HG03460 (cell line): Measurements from ENCODE around the gene AFF3.
"Not testable (repeated sequence)": the region's sequence is repeated elsewhere in the genome, so short reads cannot be mapped to it uniquely, and the experiment has no call there.

Source experiments
- ATAC-seq: cut with Tn5 transposase; IDR thresholded peaks from one replicate; pipeline ENCODE4 v1.9.1; 2021; ENCODE audit not compliant: unreplicated experiment

The AFF3 gene

GRCh38 chr2:100142393-100142792 is at the start of gene AFF3:
AFF3 (minus strand) TSS chr2:100142590; CDS start chr2:100104454, 38,136 bp downstream.
- peak; percentile 97 for ATAC-seq

DNA sequence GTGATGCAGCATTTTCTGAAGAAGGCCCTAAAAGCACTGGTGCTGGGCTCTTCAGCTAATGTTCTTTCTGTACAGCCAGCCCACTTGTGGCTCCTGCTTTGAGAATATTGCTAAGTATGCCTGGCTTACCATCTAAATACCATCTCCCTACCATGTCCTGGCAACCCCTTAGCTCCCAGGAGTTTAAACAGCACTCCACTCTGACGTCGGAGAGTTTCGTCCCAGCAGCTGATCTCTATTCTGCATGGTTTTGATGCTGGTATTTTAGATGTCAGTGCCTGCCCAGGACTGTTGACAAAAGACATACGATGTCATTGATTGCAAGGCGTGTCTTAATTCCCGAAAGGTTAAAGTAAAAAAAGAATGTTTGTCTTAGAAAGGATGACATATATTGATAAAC is 47.0 kb upstream of the AFF3 start:
- no peak for ATAC-seq

GRCh38 chr2:100188326-100188725 is 45.9 kb upstream of the AFF3 start:
- no peak for ATAC-seq

GRCh38 chr2:100186126-100186525 is 43.7 kb upstream of the AFF3 start:
- ATAC-seq, result no peak

DNA sequence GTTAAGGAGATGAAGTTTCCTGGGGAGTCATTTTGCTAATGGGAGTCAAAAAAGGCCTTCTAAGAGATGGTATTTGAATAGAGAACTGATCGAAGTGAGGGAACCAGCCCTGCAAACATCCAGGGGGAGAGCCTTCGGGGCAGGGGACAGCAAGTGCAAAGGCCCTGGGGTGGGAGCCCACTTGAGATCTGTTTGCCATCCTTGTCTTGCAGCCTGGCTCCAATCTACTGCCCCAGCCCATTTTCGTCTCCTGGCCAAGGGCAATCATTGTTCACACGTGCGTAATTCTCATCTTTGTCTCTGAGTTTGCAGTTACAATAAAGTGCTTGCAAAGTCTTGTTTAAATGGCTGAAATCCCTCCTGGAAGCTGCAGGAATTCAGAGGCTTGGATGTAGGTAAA is 43.1 kb upstream of the AFF3 start:
- ATAC-seq, result no peak

GRCh38 chr2:100185105-100185504 is 42.7 kb upstream of the AFF3 start:
- ATAC-seq, result no peak

- no peak for ATAC-seq
These were observed 41.8 kb upstream of the AFF3 start for GRCh38 chr2:100184055-100184737.

DNA sequence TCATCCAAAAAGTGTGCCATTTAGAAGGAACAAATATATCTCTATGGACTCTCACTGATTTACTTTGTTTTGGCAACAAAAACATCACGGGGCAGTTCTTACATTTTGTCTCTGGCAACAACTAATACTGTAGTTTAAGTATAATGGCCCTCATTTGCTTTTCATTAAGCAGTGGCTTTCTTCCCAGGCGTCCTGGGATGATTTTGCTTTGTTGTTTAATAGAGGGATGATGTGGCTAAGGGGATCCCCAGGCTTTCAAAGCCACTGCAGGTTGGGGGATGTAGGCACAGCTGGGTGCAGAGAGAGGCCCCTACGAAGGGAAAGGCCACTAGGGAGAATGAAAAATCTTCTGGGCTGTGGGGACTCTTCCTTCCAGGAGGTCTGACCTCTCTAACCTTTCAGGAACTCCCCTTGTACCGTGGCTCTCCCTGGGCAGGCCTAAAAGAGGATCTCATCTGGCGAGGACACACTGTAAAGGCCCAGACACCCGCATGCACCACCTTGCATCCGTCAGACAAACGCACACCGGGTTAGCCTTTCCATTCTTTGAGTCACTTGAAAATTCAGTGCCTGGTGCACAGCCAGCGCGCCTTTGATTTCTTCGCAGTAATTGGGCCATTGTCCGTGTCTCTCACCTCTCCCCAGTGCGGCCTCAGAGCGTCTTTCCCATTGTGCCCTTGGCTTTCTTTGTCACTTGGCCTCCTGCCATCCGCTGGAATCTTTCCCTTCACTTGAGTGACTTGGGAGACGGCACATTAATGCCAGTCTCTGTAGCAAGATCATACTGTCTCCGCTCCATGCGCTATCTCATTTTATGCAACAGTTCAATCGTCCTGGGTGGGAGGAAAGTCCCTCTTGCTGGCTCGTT is 40.3 kb upstream of the AFF3 start:
- ATAC-seq, result no peak

- ATAC-seq, result no peak
These were observed 38.1 kb upstream of the AFF3 start for GRCh38 chr2:100180503-100180902.

DNA sequence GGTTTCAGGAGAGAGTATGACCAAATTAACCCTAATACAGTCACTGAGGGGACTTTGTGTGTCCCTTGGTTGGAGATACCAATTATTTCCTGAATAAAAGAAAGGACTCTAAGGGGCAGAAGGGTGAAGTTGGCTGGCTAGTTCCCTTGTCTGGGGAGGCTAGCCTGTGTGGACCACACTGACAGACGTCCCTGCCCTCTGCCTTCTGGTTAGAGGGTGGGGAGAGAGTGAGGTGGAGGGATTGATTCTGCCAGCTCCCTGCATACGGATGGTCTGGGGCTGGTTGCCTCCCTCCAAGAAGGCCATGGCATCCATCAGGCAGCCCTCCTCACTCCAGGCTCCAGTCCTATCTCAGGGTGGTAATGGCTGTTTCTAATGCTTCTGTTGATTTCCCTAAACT is 37.4 kb upstream of the AFF3 start:
- no peak for ATAC-seq

DNA sequence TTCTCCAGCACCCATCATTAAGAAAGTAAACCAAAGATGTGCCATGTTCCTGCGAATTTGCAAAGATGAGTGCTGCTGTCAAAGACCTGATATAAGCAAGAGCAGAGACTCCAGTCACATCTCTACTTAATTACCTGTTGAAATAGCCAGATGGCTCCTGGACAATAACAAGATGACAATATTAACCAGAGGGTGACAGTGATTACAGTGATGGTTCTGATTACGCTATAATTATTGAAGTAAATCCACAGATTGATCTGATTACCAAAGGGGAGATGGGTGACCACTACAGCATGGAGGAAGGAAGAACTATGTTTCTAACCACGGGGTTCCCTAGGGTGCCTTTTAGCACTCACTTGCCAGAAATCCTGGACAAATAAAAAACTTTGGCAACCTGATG is 36.5 kb upstream of the AFF3 start:
- no peak for ATAC-seq

DNA sequence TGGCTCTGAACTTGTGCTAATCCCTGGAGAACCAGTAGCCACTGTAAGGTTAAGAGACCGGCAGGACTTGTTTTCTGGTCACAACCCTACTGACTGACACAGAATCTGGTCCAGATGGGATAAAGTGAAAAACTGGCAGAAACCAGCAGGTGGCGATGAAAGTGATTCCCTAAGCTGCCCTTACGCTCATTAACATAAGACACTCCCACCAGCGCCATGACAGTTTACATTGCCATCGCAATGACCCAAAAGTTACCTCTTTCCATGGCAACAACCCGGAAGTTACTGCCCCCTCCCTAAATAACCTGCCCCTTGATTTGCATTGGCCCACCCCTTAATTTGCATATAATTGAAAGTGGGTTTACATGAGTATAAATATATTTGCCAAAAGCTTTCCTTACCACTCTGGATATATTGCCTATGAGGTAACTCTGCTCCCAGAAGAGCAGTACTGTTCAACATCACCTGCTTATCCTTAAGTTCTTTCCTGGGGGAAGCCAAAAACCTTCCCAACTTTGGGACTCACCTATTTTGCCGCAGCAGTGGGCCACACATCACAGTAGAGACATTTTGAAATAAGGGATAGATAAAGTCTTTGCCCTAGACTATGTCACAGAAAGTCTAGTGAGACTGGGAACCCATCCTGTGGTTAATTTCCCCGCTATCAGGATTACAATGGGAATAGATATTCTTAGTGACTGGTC is 35.8 kb upstream of the AFF3 start:
- ATAC-seq, result no peak

DNA sequence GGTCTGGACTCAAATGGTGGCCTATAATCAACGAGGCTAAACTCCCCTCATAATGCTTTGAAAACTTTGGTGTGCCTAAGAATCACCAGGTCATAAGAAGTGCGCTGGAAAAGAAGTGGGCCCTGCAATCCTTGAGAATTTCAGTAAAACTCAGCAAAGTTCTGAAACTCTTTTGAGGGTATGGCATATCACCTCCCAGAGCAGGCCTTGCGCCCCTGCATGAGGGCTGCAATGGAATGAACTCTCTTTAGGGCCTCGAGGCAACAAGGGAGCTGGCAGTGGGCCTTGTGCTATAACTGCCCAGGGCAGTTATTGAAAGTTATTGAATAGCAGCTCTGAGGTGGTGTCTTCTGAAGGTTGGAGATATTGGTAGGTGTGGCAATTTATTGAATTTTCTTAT is 34.5 kb upstream of the AFF3 start:
- ATAC-seq, result no peak

- no peak for ATAC-seq
These were observed 31.6 kb upstream of the AFF3 start for GRCh38 chr2:100174026-100174431.

DNA sequence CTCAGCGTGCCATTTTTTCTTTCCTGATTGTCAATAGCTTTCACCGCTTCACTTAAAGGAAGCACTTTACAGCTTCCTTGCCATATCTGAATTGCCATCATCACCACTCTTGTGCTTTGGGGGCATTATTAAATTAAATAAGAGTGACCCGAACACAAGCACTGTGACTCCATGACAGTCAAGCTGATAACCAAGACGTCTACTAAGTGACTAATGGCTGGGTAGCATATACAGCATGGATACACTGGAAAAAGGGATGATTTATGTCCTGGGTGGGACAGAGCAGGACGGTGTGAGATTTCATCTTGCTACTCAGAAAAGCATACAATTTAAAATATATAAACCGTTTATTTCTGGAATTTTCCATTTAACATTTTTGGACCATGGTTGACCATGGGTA is 24.3 kb upstream of the AFF3 start:
- ATAC-seq, result no peak

- ATAC-seq, result no peak
These were observed 21.2 kb upstream of the AFF3 start for GRCh38 chr2:100163605-100164004.

GRCh38 chr2:100161945-100162620 is 19.7 kb upstream of the AFF3 start:
- no peak for ATAC-seq

- ATAC-seq, result no peak
These were observed 18.0 kb upstream of the AFF3 start for GRCh38 chr2:100160396-100160795.

GRCh38 chr2:100151832-100152231 is 9.4 kb upstream of the AFF3 start:
- not testable (repeated sequence) for ATAC-seq

DNA sequence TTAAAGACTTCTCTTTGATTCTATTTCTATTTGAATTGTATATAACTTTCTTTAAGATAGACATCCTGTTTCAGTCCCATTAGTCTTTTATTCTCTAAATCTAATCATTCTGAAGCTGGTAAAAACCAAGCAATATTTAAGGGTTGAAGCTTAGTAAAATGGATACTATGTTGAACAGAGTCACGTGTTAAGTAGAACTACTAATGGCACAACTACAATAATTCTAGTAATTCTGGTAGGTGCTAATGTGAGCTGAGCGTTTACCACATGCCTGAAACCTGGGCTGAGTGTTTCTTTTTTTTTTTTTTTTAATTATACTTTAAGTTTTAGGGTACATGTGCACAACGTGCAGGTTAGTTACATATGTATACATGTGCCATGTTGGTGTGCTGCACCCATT is 8.9 kb upstream of the AFF3 start:
- no peak for ATAC-seq

GRCh38 chr2:100148883-100149282 is 6.5 kb upstream of the AFF3 start:
- no peak for ATAC-seq
